HepG2 (cell line): Measurements from ENCODE around the gene TECPR1. TPM values are rescaled to one million over a fixed set of nuclear protein-coding genes. Genes with fewer than 3 reads are reported as not detected.

Experiments
- AHR ChIP-seq: IDR thresholded peaks from 2 replicates; pipeline ENCODE4 v1.6.1; 2018; ENCODE audit warnings: missing genetic modification reagents, missing compliant biosample characterization
- ELF4 ChIP-seq: sonication (generic); formaldehyde crosslinking; IDR thresholded peaks from 2 replicates; pipeline ENCODE4 v1.5.0; 2020; ENCODE audit warnings: missing genetic modification reagents, mild to moderate bottlenecking, moderate library complexity, borderline replicate concordance
- GATAD1 ChIP-seq: IDR thresholded peaks from 2 replicates; pipeline ENCODE4 v1.6.1; 2016; ENCODE audit warnings: missing genetic modification reagents, missing compliant biosample characterization
- HNRNPK ChIP-seq: fragments of 200-400 bp; formaldehyde crosslinking; IDR thresholded peaks from 2 replicates; pipeline ENCODE4 v1.6.1; 2018; ENCODE audit warnings: low read length, low read depth, moderate library complexity, mild to moderate bottlenecking; ENCODE audit not compliant: poor library complexity, severe bottlenecking
- MTF1 ChIP-seq: sonication (generic); formaldehyde crosslinking; IDR thresholded peaks from 2 replicates; pipeline ENCODE4 v1.5.0; 2020; ENCODE audit warnings: missing genetic modification reagents
- NFE2 ChIP-seq: sonication (generic); formaldehyde crosslinking; IDR thresholded peaks from 2 replicates; pipeline ENCODE4 v1.4.0; 2020; ENCODE audit warnings: missing genetic modification reagents
- SALL2 ChIP-seq: sonication (generic); formaldehyde crosslinking; IDR thresholded peaks from 2 replicates; pipeline ENCODE4 v1.8.1; 2023; ENCODE audit warnings: mild to moderate bottlenecking, missing genetic modification reagents, inconsistent platforms
- SAP130 ChIP-seq: IDR thresholded peaks from 2 replicates; pipeline ENCODE4 v1.6.1; 2016; ENCODE audit warnings: low read depth
- ZFX ChIP-seq: sonication (generic); formaldehyde crosslinking; IDR thresholded peaks from 2 replicates; pipeline ENCODE4 v1.4.0; 2020; ENCODE audit warnings: mild to moderate bottlenecking, low read depth, missing genetic modification reagents, moderate library complexity
- ZNF251 ChIP-seq: sonication (generic); formaldehyde crosslinking; IDR thresholded peaks from 2 replicates; pipeline ENCODE4 v1.9.0; 2021; ENCODE audit warnings: mild to moderate bottlenecking, missing genetic modification reagents
- ZNF264 ChIP-seq: sonication (generic); formaldehyde crosslinking; IDR thresholded peaks from 2 replicates; pipeline ENCODE4 v1.4.0; 2020; ENCODE audit warnings: missing genetic modification reagents
- ZNF563 ChIP-seq: sonication (generic); formaldehyde crosslinking; IDR thresholded peaks from 2 replicates; pipeline ENCODE4 v1.8.0; 2022; ENCODE audit warnings: mild to moderate bottlenecking, moderate library complexity, missing genetic modification reagents
- ZNF644 ChIP-seq: IDR thresholded peaks from 2 replicates; pipeline ENCODE4 v1.6.1; 2016; ENCODE audit warnings: low read depth
- ZNF720 ChIP-seq: sonication (generic); formaldehyde crosslinking; IDR thresholded peaks from 2 replicates; pipeline ENCODE4 v1.4.0; 2020; ENCODE audit warnings: missing genetic modification reagents
- ZNF746 ChIP-seq: sonication (generic); formaldehyde crosslinking; IDR thresholded peaks from 2 replicates; pipeline ENCODE4 v1.8.0; 2022; ENCODE audit warnings: mild to moderate bottlenecking, missing genetic modification reagents
- ZNF761 ChIP-seq: sonication (generic); formaldehyde crosslinking; conservative IDR thresholded peaks from 2 replicates; pipeline ENCODE4 v1.4.0; 2020; ENCODE audit warnings: mild to moderate bottlenecking, missing genetic modification reagents
- ZNF766 ChIP-seq: sonication (generic); formaldehyde crosslinking; IDR thresholded peaks from 2 replicates; pipeline ENCODE4 v1.5.0; 2020; ENCODE audit warnings: missing genetic modification reagents, borderline replicate concordance
- polyA plus RNA-seq, 8 experiments: library from polyadenylated mRNA; depleted of rRNA in 3 of 8; stranded (reverse) in 7 of 8; unstranded in 1 of 8; fragments of >200 nt; fragmentation: Illumina TruSeq in 4 of 8; extraction: Trizol in 4 of 8; gene quantifications; 2 replicates each; pipeline versions ENCODE4 v1.2.1 to v1.2.3, GENCODE V29; 2011 to 2016; ENCODE audit warnings: low read depth in 4 of 8, missing spikeins in 1 of 8, mixed read lengths in 1 of 8; ENCODE audit not compliant: insufficient read depth in 1 of 8
- total RNA-seq, 5 experiments: library from RNA; depleted of rRNA; stranded (reverse); fragments of >200 nt; fragmentation: Illumina TruSeq; extraction: Trizol; gene quantifications; 2 replicates each; pipeline ENCODE4 v1.2.3, GENCODE V29; 2016; ENCODE audit warnings: low read depth in 1 of 5
- TF ChIP-seq, protein P1 (sequence below): sonication (generic); formaldehyde crosslinking; IDR thresholded peaks from 2 replicates; pipeline ENCODE4 v1.4.0; 2020; ENCODE audit warnings: missing genetic modification reagents, borderline replicate concordance
- TF ChIP-seq, protein P2 (sequence below): fragments of 450-650 bp; IDR thresholded peaks from 2 replicates; pipeline ENCODE4 v1.6.1; 2017; ENCODE audit warnings: mild to moderate bottlenecking
- TF ChIP-seq, protein P3 (sequence below): IDR thresholded peaks from 2 replicates; pipeline ENCODE4 v1.6.1; 2016; ENCODE audit warnings: missing compliant biosample characterization, missing genetic modification reagents, borderline replicate concordance
- TF ChIP-seq, protein P4 (sequence below): sonication (generic); formaldehyde crosslinking; IDR thresholded peaks from 2 replicates; pipeline ENCODE4 v1.8.0; 2022; ENCODE audit warnings: missing genetic modification reagents, mild to moderate bottlenecking, borderline replicate concordance
- TF ChIP-seq, protein P5 (sequence below): sonication (generic); formaldehyde crosslinking; IDR thresholded peaks from 2 replicates; pipeline ENCODE4 v1.5.0; 2020; ENCODE audit warnings: missing genetic modification reagents, mild to moderate bottlenecking, borderline replicate concordance

The TECPR1 gene
- total and polyA plus RNA-seq, 2 of the 13 experiments (the other 11 are each of a cell fraction or from before 2014, with no cell fraction given), result 2.3 to 6.3 TPM

DNA sequence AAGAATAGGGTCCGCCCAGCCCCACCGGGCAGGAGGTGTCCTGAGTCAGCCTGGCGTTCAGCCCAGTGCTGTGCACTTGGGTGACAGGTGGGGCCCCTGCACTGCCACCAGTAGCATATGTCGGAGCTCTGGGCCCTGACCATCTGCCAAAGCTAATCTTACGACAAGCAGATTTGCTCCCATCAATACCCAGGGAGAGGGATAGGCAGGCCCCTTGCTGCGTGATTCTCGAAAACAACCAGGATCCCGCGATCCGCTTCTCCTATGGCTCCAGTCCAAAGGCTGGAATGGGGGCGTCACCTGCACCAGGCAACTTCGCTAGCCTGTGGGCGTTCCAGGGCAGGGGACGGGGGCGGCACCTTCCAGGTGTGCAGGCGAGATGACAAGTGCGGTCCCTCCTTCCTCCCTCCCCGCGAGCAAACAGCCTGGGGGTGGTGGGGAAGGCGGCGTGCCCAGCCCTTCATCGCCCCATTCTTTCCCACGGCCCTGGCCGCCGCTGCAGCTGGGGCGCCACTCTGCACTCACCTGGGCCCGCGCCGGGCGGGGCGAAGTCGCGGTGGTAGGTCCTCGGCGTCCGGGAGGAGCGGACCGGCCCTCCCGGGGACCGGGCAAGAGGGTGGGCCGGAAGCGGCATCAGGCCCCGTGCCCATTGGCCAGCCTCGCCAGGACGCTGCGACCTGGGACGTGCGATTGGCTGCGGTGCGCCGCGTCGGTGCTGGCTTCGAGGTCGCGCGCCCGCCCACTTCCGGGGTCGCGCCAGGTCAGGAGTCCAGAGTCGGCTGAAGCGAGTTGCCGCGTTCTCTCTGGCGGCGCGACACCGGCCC lies at the start of gene TECPR1 (continued):
- TF ChIP-seq, protein P1, sequence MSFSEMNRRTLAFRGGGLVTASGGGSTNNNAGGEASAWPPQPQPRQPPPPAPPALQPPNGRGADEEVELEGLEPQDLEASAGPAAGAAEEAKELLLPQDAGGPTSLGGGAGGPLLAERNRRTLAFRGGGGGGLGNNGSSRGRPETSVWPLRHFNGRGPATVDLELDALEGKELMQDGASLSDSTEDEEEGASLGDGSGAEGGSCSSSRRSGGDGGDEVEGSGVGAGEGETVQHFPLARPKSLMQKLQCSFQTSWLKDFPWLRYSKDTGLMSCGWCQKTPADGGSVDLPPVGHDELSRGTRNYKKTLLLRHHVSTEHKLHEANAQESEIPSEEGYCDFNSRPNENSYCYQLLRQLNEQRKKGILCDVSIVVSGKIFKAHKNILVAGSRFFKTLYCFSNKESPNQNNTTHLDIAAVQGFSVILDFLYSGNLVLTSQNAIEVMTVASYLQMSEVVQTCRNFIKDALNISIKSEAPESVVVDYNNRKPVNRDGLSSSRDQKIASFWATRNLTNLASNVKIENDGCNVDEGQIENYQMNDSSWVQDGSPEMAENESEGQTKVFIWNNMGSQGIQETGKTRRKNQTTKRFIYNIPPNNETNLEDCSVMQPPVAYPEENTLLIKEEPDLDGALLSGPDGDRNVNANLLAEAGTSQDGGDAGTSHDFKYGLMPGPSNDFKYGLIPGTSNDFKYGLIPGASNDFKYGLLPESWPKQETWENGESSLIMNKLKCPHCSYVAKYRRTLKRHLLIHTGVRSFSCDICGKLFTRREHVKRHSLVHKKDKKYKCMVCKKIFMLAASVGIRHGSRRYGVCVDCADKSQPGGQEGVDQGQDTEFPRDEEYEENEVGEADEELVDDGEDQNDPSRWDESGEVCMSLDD (CRISPR knock-in tag), result no peak
- TF ChIP-seq ZNF563 (CRISPR knock-in tag) (peak; percentile 83; the same call in 1 of the 2 replicates), ZFX (peak; percentile 88), SAP130 (CRISPR knock-in tag) (peak; percentile 99), ZNF761 (CRISPR knock-in tag) (peak; percentile 54; the same call in 1 of the 2 replicates), SALL2 (peak; percentile 75), ZNF264 (CRISPR knock-in tag) (no peak), GATAD1 (CRISPR knock-in tag) (peak; percentile 90), ZNF766 (no peak), ZNF251 (CRISPR knock-in tag) (no peak), HNRNPK (peak; percentile 38), ZNF720 (CRISPR knock-in tag) (no peak), ZNF644 (CRISPR knock-in tag) (no peak), ZNF746 (no peak), MTF1 (CRISPR knock-in tag) (no peak), NFE2 (CRISPR knock-in tag) (no peak), ELF4 (CRISPR knock-in tag) (peak; percentile 91; the same call in 1 of the 2 replicates), AHR (CRISPR knock-in tag) (no peak)
- TF ChIP-seq, protein P2, sequence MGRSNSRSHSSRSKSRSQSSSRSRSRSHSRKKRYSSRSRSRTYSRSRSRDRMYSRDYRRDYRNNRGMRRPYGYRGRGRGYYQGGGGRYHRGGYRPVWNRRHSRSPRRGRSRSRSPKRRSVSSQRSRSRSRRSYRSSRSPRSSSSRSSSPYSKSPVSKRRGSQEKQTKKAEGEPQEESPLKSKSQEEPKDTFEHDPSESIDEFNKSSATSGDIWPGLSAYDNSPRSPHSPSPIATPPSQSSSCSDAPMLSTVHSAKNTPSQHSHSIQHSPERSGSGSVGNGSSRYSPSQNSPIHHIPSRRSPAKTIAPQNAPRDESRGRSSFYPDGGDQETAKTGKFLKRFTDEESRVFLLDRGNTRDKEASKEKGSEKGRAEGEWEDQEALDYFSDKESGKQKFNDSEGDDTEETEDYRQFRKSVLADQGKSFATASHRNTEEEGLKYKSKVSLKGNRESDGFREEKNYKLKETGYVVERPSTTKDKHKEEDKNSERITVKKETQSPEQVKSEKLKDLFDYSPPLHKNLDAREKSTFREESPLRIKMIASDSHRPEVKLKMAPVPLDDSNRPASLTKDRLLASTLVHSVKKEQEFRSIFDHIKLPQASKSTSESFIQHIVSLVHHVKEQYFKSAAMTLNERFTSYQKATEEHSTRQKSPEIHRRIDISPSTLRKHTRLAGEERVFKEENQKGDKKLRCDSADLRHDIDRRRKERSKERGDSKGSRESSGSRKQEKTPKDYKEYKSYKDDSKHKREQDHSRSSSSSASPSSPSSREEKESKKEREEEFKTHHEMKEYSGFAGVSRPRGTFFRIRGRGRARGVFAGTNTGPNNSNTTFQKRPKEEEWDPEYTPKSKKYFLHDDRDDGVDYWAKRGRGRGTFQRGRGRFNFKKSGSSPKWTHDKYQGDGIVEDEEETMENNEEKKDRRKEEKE, result no peak
- TF ChIP-seq, protein P3, sequence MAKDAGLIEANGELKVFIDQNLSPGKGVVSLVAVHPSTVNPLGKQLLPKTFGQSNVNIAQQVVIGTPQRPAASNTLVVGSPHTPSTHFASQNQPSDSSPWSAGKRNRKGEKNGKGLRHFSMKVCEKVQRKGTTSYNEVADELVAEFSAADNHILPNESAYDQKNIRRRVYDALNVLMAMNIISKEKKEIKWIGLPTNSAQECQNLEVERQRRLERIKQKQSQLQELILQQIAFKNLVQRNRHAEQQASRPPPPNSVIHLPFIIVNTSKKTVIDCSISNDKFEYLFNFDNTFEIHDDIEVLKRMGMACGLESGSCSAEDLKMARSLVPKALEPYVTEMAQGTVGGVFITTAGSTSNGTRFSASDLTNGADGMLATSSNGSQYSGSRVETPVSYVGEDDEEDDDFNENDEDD, result peak; percentile 71
- TF ChIP-seq, protein P4, sequence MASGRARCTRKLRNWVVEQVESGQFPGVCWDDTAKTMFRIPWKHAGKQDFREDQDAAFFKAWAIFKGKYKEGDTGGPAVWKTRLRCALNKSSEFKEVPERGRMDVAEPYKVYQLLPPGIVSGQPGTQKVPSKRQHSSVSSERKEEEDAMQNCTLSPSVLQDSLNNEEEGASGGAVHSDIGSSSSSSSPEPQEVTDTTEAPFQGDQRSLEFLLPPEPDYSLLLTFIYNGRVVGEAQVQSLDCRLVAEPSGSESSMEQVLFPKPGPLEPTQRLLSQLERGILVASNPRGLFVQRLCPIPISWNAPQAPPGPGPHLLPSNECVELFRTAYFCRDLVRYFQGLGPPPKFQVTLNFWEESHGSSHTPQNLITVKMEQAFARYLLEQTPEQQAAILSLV (CRISPR knock-in tag), result peak; percentile 91
- TF ChIP-seq, protein P5, sequence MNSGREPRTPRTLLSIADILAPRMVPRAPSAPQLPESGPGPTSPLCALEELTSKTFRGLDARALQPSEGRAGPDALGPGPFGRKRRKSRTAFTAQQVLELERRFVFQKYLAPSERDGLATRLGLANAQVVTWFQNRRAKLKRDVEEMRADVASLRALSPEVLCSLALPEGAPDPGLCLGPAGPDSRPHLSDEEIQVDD (CRISPR knock-in tag), result peak; percentile 93; the same call in 1 of the 2 replicates
